ENCODE measurements around the gene CHD9.
A peak's percentile ranks its signal among the peaks of the same experiment; 100 is the strongest.

Gene CHD9

GRCh38 chr16:53098526-53099317, 43.9 kb downstream of the CHD9 start:
- DNase-seq = no peak

GRCh38 chr16:53099318-53100130, 44.7 kb downstream of the CHD9 start:
- peak in 1 of 2 experiments; percentile 65 for DNase-seq

- no peak for DNase-seq
Observed at GRCh38 chr16:53100131-53100748, 45.4 kb downstream of the CHD9 start.

- no peak for DNase-seq
Observed at GRCh38 chr16:53100889-53101288, 46.1 kb downstream of the CHD9 start.

- no peak for DNase-seq
Observed at GRCh38 chr16:53103811-53104210, 49.0 kb downstream of the CHD9 start.

- no peak for DNase-seq
Observed at GRCh38 chr16:53105565-53105964, 50.8 kb downstream of the CHD9 start.

GRCh38 chr16:53111078-53111791, 56.4 kb downstream of the CHD9 start:
- no peak for DNase-seq

- DNase-seq = no peak
Observed at GRCh38 chr16:53112015-53112414, 57.2 kb downstream of the CHD9 start.

GRCh38 chr16:53115047-53115446, 60.3 kb downstream of the CHD9 start:
- no peak for DNase-seq

- DNase-seq = no peak
Observed at GRCh38 chr16:53115773-53116172, 61.0 kb downstream of the CHD9 start.

- DNase-seq = no peak
Observed at GRCh38 chr16:53121043-53121620, 66.3 kb downstream of the CHD9 start.

- DNase-seq = no peak
Observed at GRCh38 chr16:53121661-53122060, 66.9 kb downstream of the CHD9 start.

- DNase-seq = no peak
Observed at GRCh38 chr16:53123747-53124146, 69.0 kb downstream of the CHD9 start.

GRCh38 chr16:53126390-53126789, 71.6 kb downstream of the CHD9 start:
- no peak for DNase-seq

GRCh38 chr16:53129281-53130158, 74.7 kb downstream of the CHD9 start:
- no peak for DNase-seq

GRCh38 chr16:53130159-53131049, 75.6 kb downstream of the CHD9 start:
- peak; percentile 77 to 88 for DNase-seq

GRCh38 chr16:53131050-53131362, 76.2 kb downstream of the CHD9 start:
- no peak for DNase-seq

GRCh38 chr16:53131363-53132071, 76.7 kb downstream of the CHD9 start:
- DNase-seq = peak in 1 of 2 experiments; percentile 17

GRCh38 chr16:53132406-53132805, 77.6 kb downstream of the CHD9 start:
- DNase-seq = no peak

GRCh38 chr16:53135329-53135728, 80.5 kb downstream of the CHD9 start:
- no peak for DNase-seq

Data from SW 1271 (cell line).